GM12865 (cell line): Measurements from ENCODE around the gene CXCL6.

Source experiments
- DNase-seq: peaks from one replicate; pipeline ENCODE4 v3.0.0; 2010; ENCODE audit warnings: low read depth
- H3K4me3 ChIP-seq: 2 replicates; pipeline ENCODE4 v1.5.1; 2011; ENCODE audit warnings: mild to moderate bottlenecking, low read depth, low read length, control low read depth
- TF ChIP-seq, protein P1 (sequence below): IDR thresholded peaks from 2 replicates; pipeline ENCODE4 v1.5.1; 2011; ENCODE audit warnings: low read length, control low read depth, low read depth, inconsistent platforms; ENCODE audit not compliant: insufficient read depth; ENCODE audit errors: missing control alignments

Gene CXCL6

GRCh38 chr4:73822389-73822788 is 14.1 kb upstream of the CXCL6 start:
- H3K4me3 ChIP-seq, result no peak overlapping the region
- TF ChIP-seq, protein P1, sequence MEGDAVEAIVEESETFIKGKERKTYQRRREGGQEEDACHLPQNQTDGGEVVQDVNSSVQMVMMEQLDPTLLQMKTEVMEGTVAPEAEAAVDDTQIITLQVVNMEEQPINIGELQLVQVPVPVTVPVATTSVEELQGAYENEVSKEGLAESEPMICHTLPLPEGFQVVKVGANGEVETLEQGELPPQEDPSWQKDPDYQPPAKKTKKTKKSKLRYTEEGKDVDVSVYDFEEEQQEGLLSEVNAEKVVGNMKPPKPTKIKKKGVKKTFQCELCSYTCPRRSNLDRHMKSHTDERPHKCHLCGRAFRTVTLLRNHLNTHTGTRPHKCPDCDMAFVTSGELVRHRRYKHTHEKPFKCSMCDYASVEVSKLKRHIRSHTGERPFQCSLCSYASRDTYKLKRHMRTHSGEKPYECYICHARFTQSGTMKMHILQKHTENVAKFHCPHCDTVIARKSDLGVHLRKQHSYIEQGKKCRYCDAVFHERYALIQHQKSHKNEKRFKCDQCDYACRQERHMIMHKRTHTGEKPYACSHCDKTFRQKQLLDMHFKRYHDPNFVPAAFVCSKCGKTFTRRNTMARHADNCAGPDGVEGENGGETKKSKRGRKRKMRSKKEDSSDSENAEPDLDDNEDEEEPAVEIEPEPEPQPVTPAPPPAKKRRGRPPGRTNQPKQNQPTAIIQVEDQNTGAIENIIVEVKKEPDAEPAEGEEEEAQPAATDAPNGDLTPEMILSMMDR, result no peak
- DNase-seq, result no peak

DNA sequence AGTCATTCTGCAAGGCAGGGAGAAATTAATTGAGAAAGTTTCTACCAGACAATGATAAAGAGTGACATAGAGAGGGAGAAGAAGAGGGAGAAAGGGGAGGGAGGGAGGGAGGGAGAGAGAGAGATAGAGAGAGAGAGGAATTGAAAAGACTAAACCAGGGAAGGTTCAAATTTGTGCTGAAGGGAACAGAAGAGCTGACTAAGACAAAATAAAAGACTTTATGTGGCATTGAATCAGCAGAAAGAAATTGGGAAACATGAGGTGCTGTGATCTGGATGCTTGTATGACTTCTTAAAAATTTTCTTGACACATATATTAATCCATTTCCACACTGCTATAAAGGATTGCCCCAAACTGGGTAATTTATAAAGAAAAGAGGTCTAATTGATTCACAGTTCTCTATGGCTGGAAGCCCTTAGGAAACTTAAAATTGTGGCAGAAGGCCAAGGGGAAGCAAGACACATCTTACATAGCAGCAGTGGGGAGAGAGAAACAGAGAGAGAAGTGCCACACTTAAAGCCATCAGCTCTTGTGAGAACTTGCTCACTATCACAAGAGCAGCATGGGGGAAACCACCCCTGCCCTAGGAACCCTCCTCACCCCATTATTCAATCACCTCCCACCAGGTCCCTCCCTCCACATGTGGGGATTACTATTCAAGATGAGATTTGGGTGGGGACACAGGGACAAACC is 13.5 kb upstream of the CXCL6 start:
- DNase-seq, result no peak
- TF ChIP-seq, protein P1, result no peak
- H3K4me3 ChIP-seq, result no peak overlapping the region

DNA sequence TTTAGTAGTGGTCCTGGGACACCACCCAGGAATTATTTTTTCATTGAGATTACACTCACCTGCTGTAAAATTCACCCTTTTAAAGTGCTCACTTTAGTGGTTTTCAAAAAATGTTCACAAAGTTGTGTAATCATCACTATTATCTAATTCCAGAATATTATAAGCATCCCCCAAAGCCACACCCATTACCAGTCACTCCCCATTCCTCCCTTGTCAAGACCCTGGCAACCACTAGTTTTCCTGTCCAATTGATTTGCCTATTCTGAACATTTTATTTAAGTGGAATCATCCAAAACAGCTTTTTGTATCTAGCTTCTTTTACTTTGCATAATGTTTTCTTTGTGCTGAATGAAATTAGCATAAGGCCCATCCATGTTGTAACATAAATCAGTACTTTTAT is 12.7 kb upstream of the CXCL6 start:
- DNase-seq, result no peak
- TF ChIP-seq, protein P1, result no peak

GRCh38 chr4:73828956-73829355 is 7.5 kb upstream of the CXCL6 start:
- TF ChIP-seq, protein P1, result no peak
- DNase-seq, result no peak
- no peak overlapping the region for H3K4me3 ChIP-seq

More for the DNA sequence above, 12.7 kb upstream of the CXCL6 start:
- H3K4me3 ChIP-seq, result no peak overlapping the region

- TF ChIP-seq, protein P1, result no peak
- no peak overlapping the region for H3K4me3 ChIP-seq
- no peak for DNase-seq
Measured at GRCh38 chr4:73831569-73831968, 4.9 kb upstream of the CXCL6 start.

- TF ChIP-seq, protein P1, result no peak
- H3K4me3 ChIP-seq, result no peak overlapping the region
Measured at GRCh38 chr4:73832651-73833237, 3.7 kb upstream of the CXCL6 start.

More at GRCh38 chr4:73832651-73833237, 3.7 kb upstream of the CXCL6 start:
- DNase-seq, result no peak
